Measurements from ENCODE around the gene NTRK2.

Gene NTRK2

GRCh38 chr9:84710701-84711397, 41.3 kb downstream of the NTRK2 start:
- Histone ChIP-seq H3K27ac (ENCODE audit: extremely low read depth, low read depth, low read length) (no peak overlapping the region), H3K4me3 (ENCODE audit: low read depth, low read length) (no peak overlapping the region), H3K9me3 (ENCODE audit: control insufficient read depth, insufficient read depth, low read depth, low read length) (no peaks in the 10 kb centered on the region), H3K4me1 (ENCODE audit: control insufficient read depth, insufficient read depth, low read length) (no peaks in the 10 kb centered on the region), H3K36me3 (ENCODE audit: control insufficient read depth in 2 of 2, insufficient read depth in 1 of 2, low read length in 2 of 2) (no peaks in the 10 kb centered on the region)
- ChIA-PET CTCF (interaction anchor here (1.9 kb wide), 1 partner anchor 13 kb away, joined by 14 read pairs; no protein-coding TSS in a partner anchor), POLR2A (no interaction called here)
- TF ChIP-seq ZNF362 (tag by site-specific recombination; IDR thresholded peaks at IDR 0.05), result no peak
- no peak for TF ChIP-seq ZNF324 (tag by site-specific recombination; IDR thresholded peaks at IDR 0.05)
- TF ChIP-seq MZF1 (tag by site-specific recombination; IDR thresholded peaks at IDR 0.05; ENCODE audit: borderline replicate concordance), result no peak
- TF ChIP-seq, protein P1, sequence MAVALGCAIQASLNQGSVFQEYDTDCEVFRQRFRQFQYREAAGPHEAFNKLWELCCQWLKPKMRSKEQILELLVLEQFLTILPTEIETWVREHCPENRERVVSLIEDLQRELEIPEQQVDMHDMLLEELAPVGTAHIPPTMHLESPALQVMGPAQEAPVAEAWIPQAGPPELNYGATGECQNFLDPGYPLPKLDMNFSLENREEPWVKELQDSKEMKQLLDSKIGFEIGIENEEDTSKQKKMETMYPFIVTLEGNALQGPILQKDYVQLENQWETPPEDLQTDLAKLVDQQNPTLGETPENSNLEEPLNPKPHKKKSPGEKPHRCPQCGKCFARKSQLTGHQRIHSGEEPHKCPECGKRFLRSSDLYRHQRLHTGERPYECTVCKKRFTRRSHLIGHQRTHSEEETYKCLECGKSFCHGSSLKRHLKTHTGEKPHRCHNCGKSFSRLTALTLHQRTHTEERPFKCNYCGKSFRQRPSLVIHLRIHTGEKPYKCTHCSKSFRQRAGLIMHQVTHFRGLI (tag by site-specific recombination; IDR thresholded peaks at IDR 0.05), result no peak
- TF ChIP-seq ZNF184 (tag by site-specific recombination; IDR thresholded peaks at IDR 0.05), result no peak
- no peak for TF ChIP-seq BCL11B (tag by site-specific recombination; IDR thresholded peaks at IDR 0.05; ENCODE audit: low read depth)
- TF ChIP-seq, protein P2, sequence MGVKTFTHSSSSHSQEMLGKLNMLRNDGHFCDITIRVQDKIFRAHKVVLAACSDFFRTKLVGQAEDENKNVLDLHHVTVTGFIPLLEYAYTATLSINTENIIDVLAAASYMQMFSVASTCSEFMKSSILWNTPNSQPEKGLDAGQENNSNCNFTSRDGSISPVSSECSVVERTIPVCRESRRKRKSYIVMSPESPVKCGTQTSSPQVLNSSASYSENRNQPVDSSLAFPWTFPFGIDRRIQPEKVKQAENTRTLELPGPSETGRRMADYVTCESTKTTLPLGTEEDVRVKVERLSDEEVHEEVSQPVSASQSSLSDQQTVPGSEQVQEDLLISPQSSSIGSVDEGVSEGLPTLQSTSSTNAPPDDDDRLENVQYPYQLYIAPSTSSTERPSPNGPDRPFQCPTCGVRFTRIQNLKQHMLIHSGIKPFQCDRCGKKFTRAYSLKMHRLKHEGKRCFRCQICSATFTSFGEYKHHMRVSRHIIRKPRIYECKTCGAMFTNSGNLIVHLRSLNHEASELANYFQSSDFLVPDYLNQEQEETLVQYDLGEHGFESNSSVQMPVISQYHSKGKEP (tag by site-specific recombination; IDR thresholded peaks at IDR 0.05), result no peak
- no peak for TF ChIP-seq ZNF391 (tag by site-specific recombination; IDR thresholded peaks at IDR 0.05; ENCODE audit: borderline replicate concordance, low read depth)
- no peak for TF ChIP-seq MEIS1 (CRISPR knock-in tag; IDR thresholded peaks at IDR 0.05; ENCODE audit: borderline replicate concordance)
- TF ChIP-seq GLIS1 (tag by site-specific recombination; IDR thresholded peaks at IDR 0.05), result no peak
- no peak for TF ChIP-seq KLF7 (tag by site-specific recombination; IDR thresholded peaks at IDR 0.05; ENCODE audit: borderline replicate concordance)
- TF ChIP-seq ZEB2 (tag by site-specific recombination; IDR thresholded peaks at IDR 0.05), result no peak
- no peak for TF ChIP-seq ZSCAN30 (tag by site-specific recombination; IDR thresholded peaks at IDR 0.05)
- no peak for TF ChIP-seq GFI1B (tag by site-specific recombination; IDR thresholded peaks at IDR 0.05)
- TF ChIP-seq ZNF654 (tag by site-specific recombination; IDR thresholded peaks at IDR 0.05; ENCODE audit: low read depth), result no peak
- TF ChIP-seq, protein P3, sequence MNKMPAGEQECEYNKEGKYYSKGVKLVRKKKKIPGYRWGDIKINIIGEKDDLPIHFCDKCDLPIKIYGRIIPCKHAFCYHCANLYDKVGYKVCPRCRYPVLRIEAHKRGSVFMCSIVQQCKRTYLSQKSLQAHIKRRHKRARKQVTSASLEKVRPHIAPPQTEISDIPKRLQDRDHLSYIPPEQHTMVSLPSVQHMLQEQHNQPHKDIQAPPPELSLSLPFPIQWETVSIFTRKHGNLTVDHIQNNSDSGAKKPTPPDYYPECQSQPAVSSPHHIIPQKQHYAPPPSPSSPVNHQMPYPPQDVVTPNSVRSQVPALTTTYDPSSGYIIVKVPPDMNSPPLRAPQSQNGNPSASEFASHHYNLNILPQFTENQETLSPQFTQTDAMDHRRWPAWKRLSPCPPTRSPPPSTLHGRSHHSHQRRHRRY (tag by site-specific recombination; IDR thresholded peaks at IDR 0.05), result no peak

DNA sequence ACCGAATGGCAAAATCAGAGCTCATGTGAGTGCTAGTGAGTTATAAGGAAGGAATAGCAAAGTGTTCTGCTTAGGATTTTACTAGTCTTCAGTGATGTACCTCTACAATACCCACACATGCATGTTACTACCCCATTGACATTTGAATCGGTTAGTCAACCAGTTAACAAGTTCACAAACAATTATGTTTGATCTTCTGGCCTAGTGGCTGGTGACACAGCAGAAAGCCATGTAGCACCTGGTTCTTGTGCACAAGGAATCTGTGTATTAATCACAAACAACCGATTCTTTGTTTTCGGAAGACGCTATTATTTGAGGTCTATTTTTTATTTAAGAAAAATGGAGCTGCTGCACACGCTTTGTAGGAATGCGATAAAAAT, 41.9 kb downstream of the NTRK2 start:
- CTCF ChIA-PET, result no interaction called here
- Histone ChIP-seq H3K27ac (ENCODE audit: extremely low read depth, low read depth, low read length) (no peak overlapping the region), H3K4me1 (ENCODE audit: control insufficient read depth, insufficient read depth, low read length) (no peaks in the 10 kb centered on the region), H3K36me3 (ENCODE audit: control insufficient read depth in 2 of 2, insufficient read depth in 1 of 2, low read length in 2 of 2) (no peaks in the 10 kb centered on the region), H3K9me3 (ENCODE audit: control insufficient read depth, insufficient read depth, low read depth, low read length) (no peaks in the 10 kb centered on the region), H3K4me3 (ENCODE audit: low read depth, low read length) (no peak overlapping the region)
- POLR2A ChIA-PET, result no interaction called here
- TF ChIP-seq ZNF433 (tag by site-specific recombination; IDR thresholded peaks at IDR 0.05; ENCODE audit: low read depth) (no peak), ZNF214 (tag by site-specific recombination; IDR thresholded peaks at IDR 0.05; ENCODE audit: borderline replicate concordance) (no peak), ZNF76 (tag by site-specific recombination; IDR thresholded peaks at IDR 0.05; ENCODE audit: borderline replicate concordance, low read depth) (no peak), ZNF704 (tag by site-specific recombination; IDR thresholded peaks at IDR 0.05) (no peak), ZNF146 (tag by site-specific recombination; IDR thresholded peaks at IDR 0.05) (no peak), ZNF311 (tag by site-specific recombination; IDR thresholded peaks at IDR 0.05; ENCODE audit: borderline replicate concordance) (no peak), ZNF558 (tag by site-specific recombination; IDR thresholded peaks at IDR 0.05) (no peak), ZNF274 (IDR thresholded peaks at IDR 0.05; ENCODE audit: low read length) (no peak), ZNF274 (tag by site-specific recombination; IDR thresholded peaks at IDR 0.05; ENCODE audit: borderline replicate concordance) (no peak), ZNF221 (tag by site-specific recombination; IDR thresholded peaks at IDR 0.05; ENCODE audit: borderline replicate concordance) (no peak), ZNF133 (tag by site-specific recombination; IDR thresholded peaks at IDR 0.05) (no peak), MEIS1 (CRISPR knock-in tag; IDR thresholded peaks at IDR 0.05; ENCODE audit: borderline replicate concordance) (no peak), GLIS2 (tag by site-specific recombination; IDR thresholded peaks at IDR 0.05) (no peak)

All from HEK293 (cell line).